CD4-positive, alpha-beta T cell treated with Interleukin-2 at 100 ng/mL for 4 hours (primary cell): ENCODE data around the gene SNED1.

Experiments used
- DNase-seq: peaks from one replicate; pipeline ENCODE4 v3.0.0-alpha.2; 2020; ENCODE audit warnings: low spot score

Gene SNED1

DNA sequence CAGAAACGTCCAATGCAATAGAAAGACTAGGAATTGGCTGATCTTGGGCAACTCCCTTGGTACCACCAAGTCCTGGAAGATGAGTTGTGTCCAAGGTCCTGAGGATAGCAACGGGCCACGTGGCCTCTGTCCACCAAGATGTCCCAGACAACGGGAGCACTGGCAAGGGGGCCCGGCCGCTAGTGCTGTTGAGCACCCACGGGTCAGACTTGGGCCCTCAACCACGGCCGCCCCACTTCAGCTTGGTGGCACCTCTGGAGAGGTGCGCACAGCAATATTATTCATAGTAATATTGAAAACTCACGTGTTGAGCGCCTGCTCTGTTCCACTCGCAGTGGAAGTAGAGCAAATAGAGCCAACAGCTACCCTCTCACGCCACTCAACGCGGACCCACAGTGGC, 131.9 kb downstream of the SNED1 start:
- DNase-seq: no peak

DNA sequence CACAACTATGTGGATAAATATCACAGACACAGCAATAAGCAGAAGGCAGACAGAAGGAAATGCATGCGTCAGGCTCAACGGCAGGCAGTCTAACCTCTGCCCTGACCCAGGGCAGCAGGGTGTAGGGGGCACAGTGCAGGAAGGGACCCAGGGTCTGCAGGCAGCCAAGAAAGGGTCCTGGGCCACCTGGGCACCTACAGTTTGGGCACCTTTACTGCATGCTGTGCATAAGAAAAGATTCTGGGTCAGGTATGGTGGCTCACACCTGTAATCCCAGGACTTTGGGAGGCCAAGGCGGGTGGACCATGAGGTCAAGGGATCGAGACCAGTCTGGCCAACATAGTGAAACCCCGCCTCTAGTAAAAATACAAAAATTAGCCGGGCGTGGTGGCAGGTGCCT, 133.1 kb downstream of the SNED1 start:
- DNase-seq: no peak

DNA sequence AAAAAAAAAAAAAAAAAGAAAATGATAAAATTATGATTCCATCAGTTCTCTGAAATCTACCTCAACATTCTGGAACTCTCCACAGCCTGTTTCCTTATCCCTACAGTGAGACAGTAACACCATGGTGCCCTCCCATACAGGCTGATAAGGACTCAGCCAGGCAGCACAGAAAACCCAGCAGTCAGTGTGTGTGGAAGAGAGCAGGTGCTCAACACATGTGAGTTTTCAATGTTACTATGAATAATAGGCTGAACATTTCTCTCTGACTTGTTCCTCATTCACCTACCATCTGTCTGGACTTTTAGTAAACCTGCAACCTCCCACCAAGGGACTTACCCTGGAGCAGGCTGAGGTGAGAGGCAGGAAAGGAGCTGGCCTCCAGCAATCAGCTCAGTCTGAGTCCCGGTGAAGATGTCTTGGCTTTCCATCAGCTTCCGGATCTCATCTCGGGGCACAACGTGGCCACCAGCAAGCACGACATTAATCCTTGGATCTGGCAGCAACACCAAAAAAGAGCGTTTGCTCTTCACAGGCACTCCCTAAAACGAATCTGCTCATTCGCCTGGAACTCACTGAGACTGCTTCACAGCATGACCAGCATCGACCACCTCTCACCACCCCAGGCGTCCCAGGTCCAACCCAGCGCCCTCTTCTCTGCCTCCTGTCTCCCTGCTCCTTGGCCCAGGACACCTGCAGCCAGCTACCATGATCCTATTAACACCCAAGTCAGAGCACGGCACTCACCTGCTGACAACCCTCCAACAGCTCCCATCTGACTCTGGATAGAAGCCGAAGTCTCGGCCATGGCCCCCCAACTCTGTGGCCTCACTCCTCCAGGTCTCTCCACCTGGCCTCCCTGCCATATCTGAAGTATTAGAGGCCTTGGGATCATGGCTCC, 134.4 kb downstream of the SNED1 start:
- DNase-seq: no peak

DNA sequence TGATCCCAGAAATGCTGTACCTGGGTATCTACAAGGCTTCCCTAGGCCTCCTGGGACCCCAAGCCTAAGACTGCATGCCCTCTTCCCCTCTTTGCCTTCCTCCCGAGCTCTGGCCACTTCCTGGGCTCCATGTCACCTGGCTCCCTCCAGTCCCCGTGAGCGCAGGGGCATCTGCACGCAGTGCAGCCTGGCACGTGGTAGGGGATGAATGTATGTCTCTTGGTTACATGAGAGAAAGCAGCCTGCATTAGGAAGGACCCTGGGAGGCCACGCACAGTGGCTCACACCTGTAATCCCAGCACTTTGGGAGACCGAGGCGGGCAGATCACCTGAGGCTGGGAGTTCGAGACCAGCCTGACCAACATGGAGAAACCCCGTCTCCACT, 135.0 kb downstream of the SNED1 start:
- no peak for DNase-seq

DNA sequence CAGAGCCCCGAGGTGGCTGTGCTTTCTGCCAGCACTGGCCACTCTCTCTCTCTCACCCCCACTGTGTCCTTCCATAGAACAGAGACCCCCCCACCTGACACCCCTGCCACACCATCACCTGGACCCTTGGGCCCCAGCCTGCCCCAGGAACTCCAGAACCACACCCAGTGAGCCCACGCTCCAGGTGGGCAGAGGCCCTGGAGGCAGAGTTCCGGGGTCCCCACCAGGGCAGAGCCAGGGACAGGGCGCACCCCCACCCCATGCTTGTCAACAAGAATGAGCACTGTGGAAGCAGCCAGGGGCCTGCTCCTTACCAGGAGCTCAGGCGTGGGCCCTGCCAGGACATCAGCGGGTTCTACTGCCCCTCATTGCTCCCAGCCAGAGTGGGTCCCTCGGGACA, 136.3 kb downstream of the SNED1 start:
- DNase-seq: no peak

DNA sequence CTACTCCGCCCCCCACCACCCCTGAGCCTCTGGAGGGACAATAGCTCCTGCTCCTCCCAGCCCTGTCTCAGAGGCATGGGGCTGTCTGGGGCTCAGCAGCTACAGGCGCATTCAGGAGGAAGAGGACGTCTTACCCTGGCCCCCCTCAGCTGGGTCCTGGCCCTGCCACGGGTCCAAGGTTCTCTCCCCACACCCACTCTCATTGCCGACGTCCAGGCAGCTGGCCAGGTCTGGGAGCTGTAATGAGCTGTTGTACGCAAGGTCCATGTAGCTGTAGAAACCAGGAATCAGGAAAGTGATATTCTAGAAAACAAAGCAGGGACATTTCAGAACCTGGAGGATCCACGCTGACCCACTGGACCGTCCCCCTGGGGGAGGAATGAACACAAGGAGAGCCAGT, 137.3 kb downstream of the SNED1 start:
- no peak for DNase-seq

DNA sequence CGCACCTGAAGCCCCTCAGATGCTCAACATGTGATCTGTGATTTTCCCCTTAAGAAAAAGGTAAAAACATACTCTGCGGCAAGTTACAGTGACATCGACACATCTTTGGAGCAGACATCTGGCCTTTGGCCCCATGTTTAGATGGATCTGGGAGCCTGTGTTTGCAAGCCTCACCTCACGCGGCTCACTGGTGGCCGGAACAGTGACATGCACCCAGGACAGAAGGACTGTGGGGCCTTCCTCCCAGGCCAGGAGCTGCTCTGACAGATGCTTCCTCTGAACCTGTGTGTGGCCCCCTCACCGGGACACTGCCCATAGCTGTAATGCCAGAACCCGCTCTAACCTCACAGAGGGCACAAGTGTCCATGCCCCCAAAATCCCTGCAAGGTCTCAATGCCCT, 137.8 kb downstream of the SNED1 start:
- DNase-seq: no peak

DNA sequence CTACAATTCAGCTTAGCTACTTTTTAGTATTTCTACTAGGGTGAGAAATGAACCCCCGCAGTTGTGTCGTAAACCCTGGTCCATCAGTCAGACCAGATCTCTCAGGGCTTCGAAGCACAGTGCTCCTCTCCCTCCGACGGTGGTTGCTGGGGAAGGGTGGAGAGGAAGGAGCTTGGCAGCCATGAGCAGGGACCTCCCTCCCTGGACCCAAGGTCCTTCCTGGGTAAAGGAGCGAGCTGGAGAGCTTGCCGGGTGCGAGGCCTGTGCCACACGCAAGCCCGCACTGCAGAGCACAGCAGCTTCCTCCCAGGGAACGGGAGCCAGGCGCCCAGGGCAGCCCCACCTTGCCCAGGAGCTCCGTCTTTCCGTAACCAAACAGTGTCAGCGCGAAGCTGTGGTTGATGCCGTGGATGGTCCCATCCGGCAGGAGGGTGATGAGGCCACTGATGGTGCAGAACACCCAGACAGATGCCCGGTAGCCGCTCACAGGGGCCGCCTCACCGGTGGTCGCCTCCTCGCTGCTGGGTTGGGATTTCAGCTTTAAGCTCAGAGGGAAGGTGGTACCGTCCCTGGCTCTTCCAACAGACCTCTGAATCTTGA, 138.3 kb downstream of the SNED1 start:
- no peak for DNase-seq

DNA sequence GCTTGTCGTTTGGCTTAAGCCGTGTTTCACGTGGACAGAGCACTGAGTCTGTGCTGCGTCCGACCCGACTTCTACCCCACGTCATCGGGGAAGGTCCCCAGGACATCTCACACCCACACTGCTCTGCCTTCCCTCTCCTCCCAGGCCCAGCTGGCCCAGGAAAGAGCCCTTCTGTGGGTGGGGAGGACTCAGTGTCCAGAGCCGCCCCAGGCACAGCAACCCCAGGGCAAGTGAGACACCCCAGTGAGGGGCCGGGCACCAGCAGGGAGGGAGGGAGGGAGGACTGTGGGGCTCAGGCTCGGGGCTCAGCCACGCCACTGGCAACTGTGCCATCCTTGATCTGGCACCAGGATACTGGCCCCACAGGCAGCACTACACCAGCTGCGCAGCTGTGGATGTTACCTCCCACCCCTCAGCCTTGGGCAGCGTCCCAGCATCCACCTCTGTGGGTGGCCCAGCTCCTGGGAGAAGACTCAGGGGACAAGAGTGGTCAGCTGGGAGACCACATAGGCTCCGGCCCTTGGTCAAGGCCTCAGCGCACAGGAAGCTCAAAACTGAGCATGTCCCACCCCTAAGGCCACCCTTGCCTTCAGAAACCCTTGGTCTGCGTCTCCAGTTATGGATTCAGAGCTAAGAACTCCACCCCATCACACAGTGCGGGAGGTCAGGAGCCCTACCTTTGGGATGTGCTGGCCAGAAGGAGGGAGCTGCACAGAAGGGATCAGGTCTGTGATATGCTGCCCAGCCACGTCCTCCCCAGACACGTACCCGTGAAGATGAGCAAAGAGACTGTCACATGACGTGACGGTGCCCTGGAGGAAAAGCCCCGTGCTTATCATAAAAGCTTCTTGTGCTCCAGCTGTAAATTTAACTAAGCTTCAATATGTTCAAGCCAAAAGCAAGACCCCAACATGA, 139.1 kb downstream of the SNED1 start:
- DNase-seq: no peak

DNA sequence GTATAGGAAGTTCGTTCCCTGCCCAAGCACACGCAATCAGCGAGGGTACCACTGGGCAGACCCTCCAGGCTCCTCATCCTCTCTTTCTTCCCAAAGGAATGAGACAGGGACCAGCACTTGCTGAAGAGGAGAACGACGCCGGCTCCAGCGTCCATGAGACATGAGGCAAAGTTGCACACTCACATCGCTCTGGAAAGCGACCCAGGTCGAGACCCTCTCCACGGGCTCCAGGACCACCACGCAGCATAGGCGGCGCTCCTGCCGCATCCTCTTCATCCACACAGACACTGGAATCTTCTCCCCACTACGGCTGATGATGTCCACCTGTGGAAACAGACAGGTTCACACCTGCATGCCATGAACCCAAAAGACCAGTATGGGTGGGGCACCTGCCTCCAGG, 140.1 kb downstream of the SNED1 start:
- DNase-seq: no peak

DNA sequence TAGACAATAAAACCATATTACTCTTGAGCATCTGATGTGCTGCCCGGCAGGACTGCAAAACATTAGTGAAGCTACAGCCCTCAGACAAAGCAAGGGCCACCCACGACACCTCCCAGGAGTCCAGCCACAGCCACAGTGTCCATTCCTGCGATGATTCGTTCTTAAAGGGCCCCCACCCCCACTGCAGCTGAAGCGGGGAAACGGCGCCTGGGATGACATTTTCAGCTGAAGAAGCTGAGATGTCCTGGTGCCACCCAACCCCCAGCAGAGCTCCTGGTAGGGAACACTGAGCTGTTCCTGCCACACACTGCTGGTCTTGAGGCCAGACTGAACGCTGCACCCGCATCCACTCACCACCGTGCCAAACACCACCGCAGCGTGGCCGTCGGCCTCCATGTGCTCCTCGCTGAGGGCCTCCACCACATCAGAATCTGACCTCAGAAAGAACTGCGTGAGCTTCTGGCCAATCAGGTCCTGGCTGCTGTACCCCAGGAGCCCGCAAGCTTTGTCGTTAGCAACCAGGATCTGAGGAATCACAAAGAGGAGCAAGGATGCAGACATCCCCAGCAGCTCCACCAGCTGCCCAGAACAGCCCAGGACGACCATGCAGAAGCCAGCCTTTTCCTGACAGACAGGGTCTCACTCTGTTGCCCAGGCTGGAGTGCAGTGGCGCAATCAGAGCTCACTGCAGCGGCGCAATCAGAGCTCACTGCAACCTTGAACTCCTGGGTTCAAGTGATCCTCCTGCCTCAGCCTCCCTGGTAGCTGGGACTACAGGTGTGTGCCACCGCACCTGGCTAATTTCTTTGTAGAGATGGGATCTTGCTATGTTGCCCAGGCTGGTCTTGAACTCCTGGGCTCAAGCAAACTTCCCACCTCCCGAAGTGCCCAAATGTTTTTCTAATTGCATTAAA, 141.4 kb downstream of the SNED1 start:
- DNase-seq: no peak

DNA sequence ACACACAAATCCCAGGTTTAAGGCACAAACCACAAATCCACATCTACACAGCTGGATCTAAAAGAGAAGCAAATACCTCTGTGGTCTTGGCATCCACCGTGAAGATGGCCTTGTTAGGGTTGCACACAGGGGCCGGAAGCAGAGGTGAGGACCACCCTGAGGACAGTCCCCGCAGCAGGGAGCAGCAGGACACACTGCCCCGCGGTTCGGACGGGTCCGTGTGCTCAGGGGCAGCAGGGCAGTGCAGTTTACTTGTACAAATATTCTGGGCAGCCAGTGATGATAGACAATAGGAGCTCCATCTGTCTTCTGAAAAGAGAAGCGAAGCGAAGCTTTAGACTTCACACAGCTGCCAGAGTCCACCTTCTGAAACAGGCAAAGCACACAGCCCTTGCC, 142.0 kb downstream of the SNED1 start:
- no peak for DNase-seq

DNA sequence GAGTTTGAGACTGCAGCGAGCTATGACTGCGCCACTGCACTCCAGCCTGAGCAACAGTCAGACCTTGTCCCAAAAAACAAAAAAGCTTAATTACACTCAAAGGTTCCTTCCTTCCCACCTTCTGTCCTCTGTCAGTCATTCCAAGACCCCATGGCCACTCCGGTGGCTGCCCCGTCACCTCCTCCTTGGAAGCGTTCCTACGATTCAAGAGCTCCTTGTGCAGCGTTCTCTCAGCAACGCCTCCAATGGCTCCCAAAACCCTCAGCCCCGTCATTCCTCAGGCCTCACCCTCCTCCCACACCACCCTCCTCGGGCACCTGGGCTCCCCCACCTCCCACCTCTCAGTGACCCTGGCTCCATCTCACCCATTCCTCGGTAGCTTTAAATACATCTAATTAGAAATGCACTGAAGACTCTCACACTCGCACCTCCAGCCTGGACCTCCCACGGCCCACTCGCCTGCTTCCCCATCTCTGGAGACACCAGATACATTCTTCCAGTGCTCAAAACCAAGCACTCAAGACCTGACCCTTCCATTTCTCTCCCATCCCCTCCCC, 142.9 kb downstream of the SNED1 start:
- DNase-seq: no peak

DNA sequence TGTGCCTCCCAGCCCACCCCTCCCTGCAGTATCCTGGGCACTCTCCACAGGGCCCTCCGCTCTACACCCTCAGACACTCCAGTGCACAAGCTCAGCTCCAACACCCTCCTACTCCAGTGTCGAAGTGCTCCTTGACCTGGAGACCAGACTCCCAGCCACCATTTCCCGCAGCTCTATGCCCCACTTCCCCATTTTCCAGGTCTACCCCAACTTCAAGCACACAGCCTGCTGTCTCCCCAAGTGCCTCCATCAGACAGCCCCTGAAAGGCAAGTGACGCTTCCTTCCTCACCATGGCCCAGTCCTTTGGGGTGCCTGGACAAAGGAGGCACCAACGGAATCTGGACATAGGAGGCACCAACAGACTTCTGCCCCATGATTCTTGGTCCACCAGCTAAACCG, 143.6 kb downstream of the SNED1 start:
- no peak for DNase-seq

DNA sequence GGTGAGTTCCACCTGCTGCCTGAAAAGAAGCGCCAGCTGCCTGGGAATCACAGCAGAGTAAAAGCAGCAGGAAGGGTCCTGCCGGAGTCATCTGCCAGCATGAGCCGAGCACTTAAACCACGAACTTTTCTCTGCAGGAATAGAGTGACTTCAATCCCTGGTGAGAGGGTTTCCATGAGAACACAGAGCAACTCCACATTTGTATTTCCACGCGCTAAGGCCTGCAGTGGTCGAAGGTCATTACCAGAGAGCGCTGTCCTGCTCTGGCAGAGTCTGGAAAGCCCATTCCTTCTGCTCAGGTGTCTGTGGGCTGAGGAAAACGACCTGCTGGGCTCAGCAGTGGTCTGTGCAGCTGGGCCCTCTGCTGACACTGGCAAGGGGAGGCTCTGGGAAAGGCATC, 144.2 kb downstream of the SNED1 start:
- DNase-seq: no peak
